CD4-positive, alpha-beta T cell treated with Interleukin-1 beta for 1 hour (primary cell): Measurements from ENCODE around the gene CEACAM5.
"Not testable (repeated sequence)": the region's sequence is repeated elsewhere in the genome, so short reads cannot be mapped to it uniquely, and the experiment has no call there.

ENCODE experiments used
- DNase-seq, 2 donors: peaks; one replicate each; pipeline ENCODE4 v3.0.0-alpha.2; 2020 to 2022

Gene CEACAM5

DNA sequence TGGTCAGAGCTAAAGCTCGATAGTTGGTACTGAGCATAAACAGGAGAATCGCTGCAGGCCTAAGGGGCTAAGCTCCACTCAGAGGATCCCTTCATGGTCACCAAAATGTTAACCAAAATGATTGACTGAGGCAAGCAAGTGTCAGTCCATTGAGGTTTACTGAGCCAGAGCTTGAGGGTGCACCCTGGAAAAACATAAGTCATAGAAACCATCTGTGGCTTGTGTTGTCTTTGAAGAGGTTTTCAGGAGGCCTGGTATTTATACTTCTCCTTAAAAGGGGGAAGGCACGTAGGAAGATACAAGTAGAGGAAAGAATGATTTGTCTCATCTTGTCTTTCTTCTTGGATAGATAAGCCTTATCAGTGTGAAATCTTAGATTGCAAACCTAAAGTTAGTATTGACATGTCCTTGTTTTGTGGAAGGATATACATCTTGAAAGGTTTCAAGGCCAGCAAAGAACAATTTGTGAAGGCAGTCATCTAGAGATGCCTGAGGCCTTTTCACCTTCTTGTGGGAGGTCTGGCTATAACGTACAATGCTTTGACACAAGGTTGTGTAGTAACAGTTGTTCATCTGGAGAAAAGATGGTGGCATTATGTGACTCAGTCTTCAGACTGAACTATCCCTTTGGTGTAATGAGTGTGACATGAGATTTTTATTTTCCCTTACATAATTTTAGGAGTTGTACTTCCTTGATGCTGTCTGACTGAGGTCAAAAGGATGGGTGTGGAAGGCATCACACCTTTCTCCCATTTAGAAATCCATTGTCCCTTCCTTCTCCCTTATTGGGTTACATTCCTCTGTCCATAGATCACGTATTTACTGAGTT is 32.2 kb downstream of the CEACAM5 start:
- DNase-seq = no peak

DNA sequence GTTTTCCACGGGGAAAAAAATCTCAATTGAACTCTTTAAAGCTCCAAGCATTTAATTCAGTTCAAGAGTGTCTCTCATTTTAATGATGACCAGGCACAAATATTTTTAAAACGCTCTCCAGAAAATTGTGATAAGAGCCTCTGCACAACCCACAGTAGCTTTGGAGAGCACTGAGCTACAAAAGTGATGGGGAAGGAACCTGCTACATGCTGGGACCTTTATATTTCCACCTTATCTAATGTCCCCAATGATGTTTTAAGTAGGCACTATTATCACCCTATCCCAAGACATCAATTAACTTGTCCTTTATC is 32.8 kb downstream of the CEACAM5 start:
- no peak for DNase-seq

DNA sequence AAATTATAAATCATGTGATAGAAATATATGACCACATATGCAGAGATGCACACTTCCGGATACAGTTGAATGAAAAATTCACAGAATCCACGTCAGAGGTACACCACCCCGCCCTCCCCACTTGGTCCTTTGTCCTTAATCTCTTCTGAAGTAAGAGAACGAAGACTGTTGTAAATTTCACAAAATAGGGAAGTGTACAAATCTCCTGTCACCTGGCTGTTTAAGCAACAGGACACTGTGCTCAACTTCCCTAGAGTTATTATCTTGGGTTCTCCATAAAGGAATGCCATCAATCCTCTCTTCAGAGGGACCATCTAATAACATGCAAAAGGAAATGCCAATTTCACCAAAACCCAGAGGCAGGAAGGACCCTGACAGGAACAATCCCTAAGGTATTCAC is 36.4 kb downstream of the CEACAM5 start:
- DNase-seq = no peak

DNA sequence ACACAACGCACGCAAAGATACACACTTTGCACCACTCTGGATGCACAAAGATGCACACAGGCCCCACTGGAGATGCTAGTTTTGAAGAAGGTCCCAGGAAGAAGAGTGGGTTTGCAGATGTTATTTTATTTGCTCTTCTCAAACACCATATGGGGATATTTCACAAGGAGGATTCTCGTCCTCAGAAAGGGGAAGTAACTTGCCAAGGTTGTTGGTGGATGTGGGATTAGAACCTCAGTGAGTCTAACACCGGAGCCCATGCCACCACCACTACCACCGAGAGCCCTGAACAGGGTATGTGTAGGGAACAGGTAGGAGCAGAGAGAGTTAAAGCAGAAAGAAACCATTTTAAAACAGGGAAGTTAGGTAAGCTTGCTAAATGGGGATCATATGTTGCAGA is 37.3 kb downstream of the CEACAM5 start:
- no peak for DNase-seq

DNA sequence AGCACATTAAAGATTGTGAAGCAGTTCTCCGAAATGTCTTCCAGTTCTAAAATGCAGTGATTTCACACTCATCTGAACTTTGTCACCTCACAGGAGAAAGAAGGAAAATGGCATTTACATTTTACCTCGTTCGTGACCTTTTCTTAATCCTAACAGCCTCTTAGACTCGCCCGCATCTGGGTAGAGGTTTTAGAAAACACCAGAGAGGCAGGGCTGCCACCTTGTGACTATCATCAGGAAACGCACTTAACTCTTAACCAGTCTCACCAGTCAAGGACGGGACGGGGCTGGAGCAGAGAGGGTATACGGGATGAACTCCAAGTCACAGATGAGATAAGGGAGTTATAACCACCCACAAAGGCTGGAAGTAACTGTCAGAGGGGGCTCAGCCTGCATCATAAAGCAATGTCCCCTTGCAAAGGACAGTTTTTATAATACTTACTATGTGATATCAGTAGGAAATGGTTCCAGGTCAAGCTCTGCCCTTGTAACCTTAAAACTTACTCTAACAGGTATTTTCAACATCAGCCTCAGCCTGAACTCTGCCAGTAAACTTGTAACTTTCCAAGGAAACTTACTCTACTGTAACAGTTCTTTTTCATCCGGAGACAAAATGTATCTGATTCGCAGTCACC is 38.3 kb downstream of the CEACAM5 start:
- peak; percentile 31 to 42 for DNase-seq

DNA sequence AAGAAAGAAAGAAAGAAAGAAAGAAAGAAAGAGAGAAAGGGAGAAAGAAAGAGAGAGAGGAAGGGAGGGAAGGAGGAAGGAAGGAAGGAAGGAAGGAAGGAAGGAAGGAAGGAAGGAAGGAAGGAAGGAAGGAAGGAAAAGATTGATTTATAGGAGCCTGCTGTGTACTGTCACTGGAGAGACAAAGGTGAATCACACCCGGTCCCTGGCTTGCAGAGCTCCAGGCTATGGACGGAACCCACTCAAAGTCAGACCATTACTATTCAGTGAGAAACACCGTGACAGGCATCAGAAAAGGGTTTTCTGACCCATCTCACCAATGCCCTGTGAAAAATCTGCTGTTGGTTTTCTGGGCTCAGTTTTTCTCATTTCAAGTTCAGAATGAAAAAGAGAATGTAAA is 39.6 kb downstream of the CEACAM5 start:
- no peak for DNase-seq

DNA sequence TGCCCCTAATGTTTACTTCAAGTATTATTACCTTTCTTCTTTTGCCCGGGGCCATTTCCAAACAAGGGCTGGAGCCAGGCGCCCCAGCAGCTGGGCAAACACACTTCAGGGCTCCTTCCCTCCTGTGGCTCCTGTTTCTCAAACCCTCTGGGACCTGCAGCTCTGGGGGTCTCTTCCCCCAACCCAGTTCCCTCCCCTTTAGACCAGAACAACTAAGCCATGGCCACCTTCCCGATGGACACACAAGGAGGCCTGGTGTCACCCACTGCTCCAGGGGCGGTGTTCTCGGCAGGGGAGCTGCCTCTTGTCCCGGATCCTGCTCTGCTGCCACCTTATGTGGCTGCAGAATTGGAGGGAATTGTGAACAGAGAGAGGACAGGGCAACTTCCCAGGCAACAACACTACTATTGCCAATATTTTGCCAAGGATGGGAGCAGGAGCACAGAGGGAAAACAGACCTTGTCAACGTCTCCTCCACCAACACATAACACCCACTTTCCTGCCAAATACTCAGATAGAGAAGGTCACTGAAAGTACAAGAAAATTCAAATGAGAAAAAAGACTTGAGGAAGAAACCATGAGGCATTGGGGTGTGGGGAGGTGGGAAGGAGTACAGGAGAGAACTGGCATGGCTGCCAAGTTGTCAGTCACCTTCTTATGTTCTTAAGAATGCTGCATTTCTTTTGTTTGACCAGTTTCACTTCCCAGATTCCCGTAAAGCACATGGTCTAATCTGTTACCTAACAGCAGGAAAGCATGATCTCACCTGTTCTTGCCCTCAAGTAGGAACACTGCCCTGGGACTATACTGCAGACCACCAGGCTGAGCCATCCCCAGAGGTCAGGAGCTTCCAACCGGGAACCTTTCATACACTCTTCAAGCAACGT is 42.1 kb downstream of the CEACAM5 start:
- not testable (repeated sequence) for DNase-seq

DNA sequence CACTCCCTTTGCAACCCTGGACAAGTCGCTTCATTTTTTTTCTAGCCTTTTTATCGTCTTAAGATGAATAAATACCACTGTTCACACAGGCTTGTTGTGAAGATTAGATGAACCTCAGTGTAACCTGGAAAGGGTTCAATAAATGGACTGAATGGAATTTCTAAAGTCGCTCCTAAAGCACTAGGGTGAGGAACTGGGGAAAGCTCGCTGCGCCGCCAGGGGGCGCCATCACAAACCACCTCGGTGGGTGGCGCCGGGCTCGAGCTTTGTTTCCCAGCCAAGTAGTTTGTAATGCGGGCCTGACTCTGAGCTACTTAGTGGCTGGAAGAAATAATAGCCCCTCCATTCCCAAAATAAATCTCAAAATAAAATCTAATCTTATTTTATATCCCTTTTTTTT is 44.7 kb downstream of the CEACAM5 start:
- peak; percentile 65 to 70 for DNase-seq

DNA sequence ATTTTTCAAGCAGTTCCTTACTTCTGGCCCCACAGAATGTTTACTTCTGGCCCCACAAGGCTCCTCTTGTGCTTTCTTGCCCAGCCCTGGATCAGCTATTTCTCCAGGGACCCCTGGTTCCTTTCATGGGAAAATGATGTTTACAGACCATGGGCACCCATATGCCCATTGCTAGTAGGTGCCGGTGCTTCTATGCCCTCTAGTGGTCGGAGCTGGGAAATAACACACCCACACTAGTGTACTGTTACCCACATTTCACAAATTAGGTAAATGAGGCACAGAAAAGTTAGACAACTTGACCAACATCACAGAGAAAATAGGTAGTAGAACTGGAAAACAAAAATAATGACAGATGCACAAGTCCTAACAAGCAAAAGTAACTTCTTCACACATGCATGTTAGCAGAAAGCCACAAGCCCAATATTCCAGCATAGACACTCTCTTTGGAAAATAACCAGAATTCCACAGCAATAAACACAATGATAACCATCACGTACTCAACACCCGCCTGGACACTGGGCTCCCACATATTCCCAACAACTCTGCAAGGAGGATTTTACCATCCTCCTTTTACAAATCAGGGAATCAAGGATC is 45.6 kb downstream of the CEACAM5 start:
- peak; percentile 63 to 72 for DNase-seq

- no peak for DNase-seq
Measured at GRCh38 chr19:41755328-41755913, 47.0 kb downstream of the CEACAM5 start, which contains the start of gene CEACAM6. Gene CEACAM6 (plus strand): TSS chr19:41755530. CDS start chr19:41755639, 109 bp downstream.

DNA sequence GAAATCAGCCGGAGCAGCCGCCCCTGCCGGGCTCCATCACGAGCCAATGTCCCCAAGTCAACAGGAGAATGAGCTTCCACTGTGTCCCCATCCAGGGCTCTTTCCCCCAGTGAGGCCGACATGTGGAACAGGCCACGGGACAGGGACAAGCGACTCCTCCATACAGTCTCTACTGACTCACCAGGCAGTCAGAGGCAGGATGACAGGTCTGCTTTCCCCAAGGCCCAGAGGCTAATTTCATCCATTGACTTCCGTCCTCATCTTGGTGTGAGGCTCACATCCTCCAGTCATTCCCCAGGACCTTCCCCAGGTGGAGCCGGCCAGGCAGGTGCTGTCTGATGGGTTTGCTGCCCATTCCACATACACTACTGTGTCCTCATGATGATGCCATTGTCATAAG is 50.4 kb downstream of the CEACAM5 start:
- no peak for DNase-seq

- DNase-seq = no peak
Measured at GRCh38 chr19:41767115-41767514, 58.7 kb downstream of the CEACAM5 start.

- DNase-seq = not testable (repeated sequence)
Measured at GRCh38 chr19:41768105-41768504, 59.7 kb downstream of the CEACAM5 start.

DNA sequence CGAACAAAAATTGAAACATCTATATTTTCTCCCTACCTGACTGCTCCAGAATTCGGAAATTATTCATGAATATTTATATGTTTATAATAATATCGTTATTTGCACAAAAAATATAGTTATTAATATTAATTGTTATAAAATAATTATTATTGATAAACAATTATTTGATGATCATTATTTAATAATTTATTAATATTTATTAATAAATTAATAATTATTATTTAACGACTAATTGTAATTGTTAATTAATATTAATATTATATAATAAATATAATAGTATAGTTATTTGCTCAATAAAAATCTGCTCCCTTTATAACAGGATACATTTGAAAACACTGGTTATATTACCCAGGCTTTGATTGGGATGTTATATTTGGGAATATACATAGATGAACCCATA is 61.2 kb downstream of the CEACAM5 start:
- no peak for DNase-seq

DNA sequence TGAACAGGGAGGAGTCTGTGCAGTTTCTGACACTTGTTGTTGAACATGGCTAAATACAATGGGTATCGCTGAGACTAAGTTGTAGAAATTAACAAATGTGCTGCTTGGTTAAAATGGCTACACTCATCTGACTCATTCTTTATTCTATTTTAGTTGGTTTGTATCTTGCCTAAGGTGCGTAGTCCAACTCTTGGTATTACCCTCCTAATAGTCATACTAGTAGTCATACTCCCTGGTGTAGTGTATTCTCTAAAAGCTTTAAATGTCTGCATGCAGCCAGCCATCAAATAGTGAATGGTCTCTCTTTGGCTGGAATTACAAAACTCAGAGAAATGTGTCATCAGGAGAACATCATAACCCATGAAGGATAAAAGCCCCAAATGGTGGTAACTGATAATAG is 63.0 kb downstream of the CEACAM5 start:
- DNase-seq = no peak

DNA sequence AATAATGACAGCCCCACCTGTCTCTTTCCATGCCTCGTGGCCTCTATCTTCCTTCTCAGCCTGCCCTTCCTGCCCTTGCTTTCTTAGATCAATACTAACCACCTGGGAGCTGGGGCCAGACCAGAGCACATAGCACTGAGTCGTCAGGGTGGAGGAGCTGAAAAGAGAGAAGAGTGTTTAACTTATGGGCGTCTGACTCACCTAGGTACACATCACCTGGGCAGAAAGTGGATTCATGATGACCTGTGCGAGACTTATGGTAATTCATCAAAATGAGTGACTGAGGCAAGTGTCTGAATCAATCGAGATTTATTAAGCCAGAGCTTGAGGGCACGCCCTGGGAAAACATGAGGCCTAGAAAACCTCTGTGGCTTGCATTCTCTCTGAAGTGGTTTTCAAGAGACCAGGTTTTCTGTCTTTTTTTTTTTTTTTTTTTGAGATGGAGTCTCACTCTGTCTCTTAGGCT is 66.1 kb downstream of the CEACAM5 start:
- peak; percentile 30 to 61 for DNase-seq

DNA sequence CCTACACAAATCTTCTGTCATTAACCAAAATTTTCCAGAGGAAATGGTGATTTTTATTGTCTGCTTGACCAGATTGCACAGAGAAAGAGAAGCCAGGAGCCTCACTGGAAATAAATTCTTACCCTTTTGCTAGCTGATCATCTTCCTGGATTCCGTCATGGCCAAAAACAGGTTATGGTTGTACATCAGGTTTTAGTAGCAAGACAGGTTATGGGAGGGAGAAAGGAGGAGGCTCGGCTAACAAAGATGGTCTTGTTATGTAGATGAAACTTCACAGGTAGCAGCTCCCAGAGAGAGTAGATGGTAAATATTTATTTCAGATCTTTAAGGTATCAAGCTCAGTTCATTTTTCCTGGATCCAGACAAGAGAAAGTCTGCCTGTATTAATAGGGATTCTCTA is 68.3 kb downstream of the CEACAM5 start:
- no peak for DNase-seq
